ENCODE data around the gene HS3ST5. TPM values are rescaled to one million over a fixed set of nuclear protein-coding genes. Genes with fewer than 3 reads are reported as not detected.
"Not testable (repeated sequence)": the region's sequence is repeated elsewhere in the genome, so short reads cannot be mapped to it uniquely, and the experiment has no call there.

Gene HS3ST5
- total and polyA plus RNA-seq, 4 donors, result 0.02 to 0.18 (median 0.04) TPM; not detected in 1

DNA sequence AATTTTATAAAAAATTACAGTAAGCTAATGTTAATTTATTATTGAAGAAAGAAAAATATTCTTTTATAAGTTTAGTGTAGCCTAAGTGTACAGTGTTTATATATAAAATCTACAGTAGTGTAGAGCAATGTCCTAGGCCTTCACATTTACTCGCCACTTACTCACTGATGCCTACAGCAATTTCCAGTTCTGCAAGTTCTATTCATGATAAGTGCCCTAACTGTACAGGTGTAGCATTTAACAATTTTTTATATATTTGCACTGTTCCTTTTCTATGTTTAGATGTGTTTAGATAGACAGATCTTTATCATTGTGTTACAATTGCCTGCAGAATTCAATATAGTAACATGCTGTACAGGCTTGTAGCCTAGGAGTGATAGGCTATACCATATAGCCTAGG, 291.8 kb downstream of the HS3ST5 start:
- 90 to 94% methylated on average over 1 of the region's 1 CpG for WGBS, 2 donors
- DNase-seq, result peak in 2 of 3 donors; percentile 50 to 66
- Histone ChIP-seq H3K9ac (ENCODE audit: insufficient read depth in 1 of 2, low read length in 2 of 2) (no peak overlapping the region), H3K4me3 (no peak overlapping the region), H3K36me3 (ENCODE audit: control insufficient read depth in 4 of 4, insufficient read depth in 4 of 4, low read length in 4 of 4) (no peaks in the 10 kb centered on the region), H3K9me3 (ENCODE audit: control insufficient read depth in 4 of 4, insufficient read depth in 3 of 4, low read length in 3 of 4) (no peaks in the 10 kb centered on the region), H3K4me1 (ENCODE audit: control insufficient read depth in 5 of 5, insufficient read depth in 5 of 5, low read length in 5 of 5) (peaks cover 0 to 10% (median 2%) of the 10 kb centered on the region in 5 donors), H3K27me3 (ENCODE audit: control insufficient read depth in 3 of 3, insufficient read depth in 3 of 3, low read length in 2 of 3) (no peaks in the 10 kb centered on the region), H3K27ac (ENCODE audit: low read depth in 1 of 2, low read length in 1 of 2) (no peak overlapping the region)
- TF ChIP-seq, protein P1, sequence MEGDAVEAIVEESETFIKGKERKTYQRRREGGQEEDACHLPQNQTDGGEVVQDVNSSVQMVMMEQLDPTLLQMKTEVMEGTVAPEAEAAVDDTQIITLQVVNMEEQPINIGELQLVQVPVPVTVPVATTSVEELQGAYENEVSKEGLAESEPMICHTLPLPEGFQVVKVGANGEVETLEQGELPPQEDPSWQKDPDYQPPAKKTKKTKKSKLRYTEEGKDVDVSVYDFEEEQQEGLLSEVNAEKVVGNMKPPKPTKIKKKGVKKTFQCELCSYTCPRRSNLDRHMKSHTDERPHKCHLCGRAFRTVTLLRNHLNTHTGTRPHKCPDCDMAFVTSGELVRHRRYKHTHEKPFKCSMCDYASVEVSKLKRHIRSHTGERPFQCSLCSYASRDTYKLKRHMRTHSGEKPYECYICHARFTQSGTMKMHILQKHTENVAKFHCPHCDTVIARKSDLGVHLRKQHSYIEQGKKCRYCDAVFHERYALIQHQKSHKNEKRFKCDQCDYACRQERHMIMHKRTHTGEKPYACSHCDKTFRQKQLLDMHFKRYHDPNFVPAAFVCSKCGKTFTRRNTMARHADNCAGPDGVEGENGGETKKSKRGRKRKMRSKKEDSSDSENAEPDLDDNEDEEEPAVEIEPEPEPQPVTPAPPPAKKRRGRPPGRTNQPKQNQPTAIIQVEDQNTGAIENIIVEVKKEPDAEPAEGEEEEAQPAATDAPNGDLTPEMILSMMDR (IDR thresholded peaks at IDR 0.05; ENCODE audit: control extremely low read depth, extremely low read depth), result no peak
- ATAC-seq (ENCODE audit: insufficient read depth, low FRiP score), result no peak

DNA sequence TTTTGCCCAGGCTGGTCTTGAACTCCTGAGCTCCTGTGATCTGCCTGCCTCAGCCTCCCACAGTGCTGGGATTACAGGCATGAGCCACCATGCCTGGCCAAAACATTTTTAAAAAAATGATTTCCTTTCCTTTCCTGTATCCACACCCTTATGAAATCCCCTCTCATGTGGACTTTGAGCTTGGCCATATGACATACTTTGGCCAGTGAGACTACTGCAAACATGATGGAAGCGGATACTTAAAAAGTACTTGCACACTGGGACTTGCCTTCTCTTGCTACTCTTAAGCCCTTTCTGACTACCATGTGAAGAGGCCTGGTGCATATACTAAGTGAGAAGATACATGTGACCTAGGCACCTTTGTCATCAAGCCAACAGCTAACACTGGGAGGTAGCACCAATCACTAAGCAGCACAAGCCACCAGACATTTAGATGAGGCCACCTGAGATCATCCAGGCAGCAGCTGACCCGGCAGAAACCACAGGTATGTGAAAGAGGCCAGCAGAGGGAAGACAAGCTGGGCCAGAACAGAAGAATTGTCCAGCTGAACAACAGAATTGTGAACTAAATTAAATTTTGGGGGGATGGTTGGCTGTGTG, 293.4 kb downstream of the HS3ST5 start:
- Histone ChIP-seq H3K36me3 (ENCODE audit: control insufficient read depth in 4 of 4, insufficient read depth in 4 of 4, low read length in 4 of 4) (no peaks in the 10 kb centered on the region), H3K9me3 (ENCODE audit: control insufficient read depth in 4 of 4, insufficient read depth in 3 of 4, low read length in 3 of 4) (peaks cover 0 to 3% (median 0%) of the 10 kb centered on the region in 4 donors), H3K27ac (ENCODE audit: low read depth in 1 of 2, low read length in 1 of 2) (no peak overlapping the region), H3K4me1 (ENCODE audit: control insufficient read depth in 5 of 5, insufficient read depth in 5 of 5, low read length in 5 of 5) (peaks cover 0 to 4% (median 0%) of the 10 kb centered on the region in 5 donors), H3K27me3 (ENCODE audit: control insufficient read depth in 3 of 3, insufficient read depth in 3 of 3, low read length in 2 of 3) (no peaks in the 10 kb centered on the region), H3K4me3 (no peak overlapping the region), H3K9ac (ENCODE audit: insufficient read depth in 1 of 2, low read length in 2 of 2) (no peak overlapping the region)
- no peak for DNase-seq
- 87 to 89% methylated on average over 2 of the region's 2 CpGs for WGBS, 2 donors
- no peak for ATAC-seq (ENCODE audit: insufficient read depth, low FRiP score)
- TF ChIP-seq, protein P1 (IDR thresholded peaks at IDR 0.05; ENCODE audit: control extremely low read depth, extremely low read depth), result no peak

DNA sequence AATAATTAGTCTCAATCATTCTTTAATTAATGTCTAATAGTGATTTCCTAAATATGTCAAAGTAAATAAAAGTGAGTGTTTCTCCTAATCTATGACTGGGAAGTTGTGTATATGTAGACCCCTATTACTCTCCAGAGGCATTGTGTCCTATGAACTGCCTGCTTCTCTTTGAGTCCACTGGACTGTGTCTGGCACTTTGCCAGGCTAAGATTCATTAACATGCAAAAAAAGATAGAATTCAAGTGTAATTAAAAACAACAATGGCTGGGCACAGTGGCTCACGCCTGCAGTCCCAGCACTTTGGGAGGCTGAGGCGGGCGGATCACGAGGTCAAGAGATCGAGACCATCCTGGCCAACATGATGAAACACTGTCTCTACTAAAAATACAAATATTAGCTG, 298.3 kb downstream of the HS3ST5 start:
- H3K4me1 ChIP-seq (ENCODE audit: control insufficient read depth in 5 of 5, insufficient read depth in 5 of 5, low read length in 5 of 5); H3K9me3 ChIP-seq (ENCODE audit: control insufficient read depth in 4 of 4, insufficient read depth in 3 of 4, low read length in 3 of 4); H3K4me3 ChIP-seq; H3K27me3 ChIP-seq (ENCODE audit: control insufficient read depth in 3 of 3, insufficient read depth in 3 of 3, low read length in 2 of 3); H3K27ac ChIP-seq (ENCODE audit: low read depth in 1 of 2, low read length in 1 of 2); H3K9ac ChIP-seq (ENCODE audit: insufficient read depth in 1 of 2, low read length in 2 of 2); ATAC-seq (ENCODE audit: insufficient read depth, low FRiP score); H3K36me3 ChIP-seq (ENCODE audit: control insufficient read depth in 4 of 4, insufficient read depth in 4 of 4, low read length in 4 of 4); DNase-seq: not testable (repeated sequence)
- 96 to 97% methylated on average over 5 of the region's 5 CpGs for WGBS, 2 donors

DNA sequence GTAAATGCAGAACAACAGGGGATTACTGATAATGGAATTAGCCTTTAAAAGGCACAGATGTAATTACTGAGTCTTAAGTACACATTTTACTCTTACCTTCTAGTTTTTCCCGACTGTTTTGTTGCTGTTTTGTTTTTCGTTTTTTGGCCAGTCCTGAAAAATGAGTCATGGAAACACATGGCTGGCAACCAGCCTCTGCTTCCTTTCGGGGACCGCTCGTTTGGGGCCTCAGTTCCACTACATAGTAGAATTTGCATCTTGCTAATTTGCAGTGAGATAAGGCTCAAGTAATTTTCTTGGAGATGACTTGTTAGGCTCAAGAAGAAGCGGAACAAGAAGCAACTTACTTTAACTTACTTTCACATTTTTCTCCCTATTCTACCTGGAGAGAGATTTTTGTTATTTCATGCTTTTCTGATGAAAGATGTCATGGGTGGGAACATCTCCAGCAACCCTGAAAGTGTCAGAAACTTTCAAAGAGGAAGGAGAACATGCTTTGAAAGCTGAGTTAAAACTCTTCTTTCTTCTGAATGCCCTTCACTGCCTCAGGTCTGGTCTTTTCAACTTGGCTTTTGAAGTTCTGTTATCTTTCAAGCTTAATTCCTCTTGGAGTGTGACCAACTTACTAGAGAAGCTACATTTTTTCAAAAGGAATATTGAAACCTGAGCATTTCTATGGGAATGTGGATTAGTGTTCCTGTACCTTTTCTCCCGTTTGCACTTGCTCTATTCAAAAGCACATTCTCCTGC, 300.4 kb downstream of the HS3ST5 start:
- Histone ChIP-seq H3K9ac (ENCODE audit: insufficient read depth in 1 of 2, low read length in 2 of 2) (no peak overlapping the region), H3K4me1 (ENCODE audit: control insufficient read depth in 5 of 5, insufficient read depth in 5 of 5, low read length in 5 of 5) (no peaks in the 10 kb centered on the region), H3K27me3 (ENCODE audit: control insufficient read depth in 3 of 3, insufficient read depth in 3 of 3, low read length in 2 of 3) (no peaks in the 10 kb centered on the region), H3K36me3 (ENCODE audit: control insufficient read depth in 4 of 4, insufficient read depth in 4 of 4, low read length in 4 of 4) (no peaks in the 10 kb centered on the region), H3K9me3 (ENCODE audit: control insufficient read depth in 4 of 4, insufficient read depth in 3 of 4, low read length in 3 of 4) (peaks cover 0 to 3% (median 0%) of the 10 kb centered on the region in 4 donors), H3K4me3 (no peak overlapping the region), H3K27ac (ENCODE audit: low read depth in 1 of 2, low read length in 1 of 2) (no peak overlapping the region)
- WGBS, 2 donors, result 83 to 91% methylated on average over 7 of the region's 7 CpGs
- ATAC-seq (ENCODE audit: insufficient read depth, low FRiP score), result no peak
- no peak for DNase-seq
- TF ChIP-seq, protein P1 (IDR thresholded peaks at IDR 0.05; ENCODE audit: control extremely low read depth, extremely low read depth), result no peak
